ENCODE measurements around the gene TUBB4A. TPM values are rescaled to one million over a fixed set of nuclear protein-coding genes. Genes with fewer than 3 reads are reported as not detected.

The TUBB4A gene
- total and polyA plus RNA-seq, 2 of the 8 experiments (the other 6 are each of a cell fraction or from before 2014, with no cell fraction given): 16.8 to 30.4 TPM

DNA sequence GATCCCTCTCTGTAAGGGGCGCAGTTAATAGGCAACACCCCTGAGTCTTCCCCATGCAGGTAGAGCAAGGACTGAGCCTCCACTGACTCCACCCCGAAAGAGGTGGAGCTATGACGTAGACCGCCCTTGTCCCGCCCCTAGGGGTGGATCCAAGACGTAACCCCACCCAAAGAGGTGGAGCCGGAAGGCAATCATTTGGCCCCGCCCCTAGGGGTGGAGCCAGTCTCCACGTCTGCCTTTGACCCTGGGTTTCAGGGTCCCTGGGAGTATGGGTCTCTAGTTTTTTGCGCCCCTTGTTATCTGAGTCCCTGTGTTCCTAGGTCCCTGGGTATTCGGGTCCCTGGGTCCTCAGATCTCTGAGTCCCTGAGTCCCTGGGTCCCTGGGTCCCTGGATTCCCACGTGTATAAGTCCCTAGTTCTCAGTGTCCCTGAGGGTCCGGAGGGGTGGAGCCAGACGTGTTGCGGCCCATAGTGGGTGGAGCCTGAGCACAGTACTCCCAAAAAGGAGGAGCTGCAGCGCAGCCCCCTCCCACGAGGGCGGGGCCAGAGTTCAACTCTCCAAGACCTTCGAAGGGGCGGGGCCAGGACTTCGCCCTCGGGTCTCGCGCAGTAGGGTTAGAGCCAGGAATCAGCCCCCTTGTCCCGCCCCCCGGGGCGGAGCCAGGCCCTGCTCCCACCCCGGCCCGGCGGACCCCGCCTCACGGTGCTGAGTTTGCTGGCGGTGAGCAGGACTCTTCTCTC is 25.8 kb downstream of the TUBB4A start:
- Histone ChIP-seq H3K79me2 (ENCODE audit: control insufficient read depth in 1 of 2, insufficient read depth in 2 of 2, low read length in 2 of 2) (no peaks in the 10 kb centered on the region), H4K5ac (ENCODE audit: insufficient read length, low read depth, low read length) (no peak overlapping the region), H2AFZ (ENCODE audit: low read length) (peak overlapping the region; percentile 96), H3K9ac (replicated peaks in 1 of 4; ENCODE audit: extremely low read depth in 1 of 4, low read depth in 3 of 4, low read length in 3 of 4) (peak overlapping the region in 1 of 4 experiments; percentile 26; a peak in 1 of 7 replicates), H3K14ac (ENCODE audit: insufficient read length) (no peak overlapping the region), H3K4me2 (ENCODE audit: insufficient read depth in 1 of 2, low read depth in 2 of 2, low read length in 2 of 2) (peak overlapping the region; percentile 85 to 99), H3K27me3 (replicated peaks in 1 of 4; ENCODE audit: control insufficient read depth in 3 of 4, extremely low read depth in 1 of 4, insufficient read depth in 3 of 4, low read length in 3 of 4) (peaks cover 0 to 16% (median 9%) of the 10 kb centered on the region in 4 experiments; a peak in 6 of 7 replicates), H2BK120ac (replicated peaks; ENCODE audit: low read depth, low read length) (no peak overlapping the region), H3K23me2 (ENCODE audit: low read depth, low read length) (peaks cover 16% of the 10 kb centered on the region), H3K79me1 (ENCODE audit: low read depth, low read length) (no peaks in the 10 kb centered on the region), H3K27ac (ENCODE audit: low read depth, low read length) (0 out of 2 replicates have a peak overlapping the region, but pooled peaks have one; percentile 13), H3K56ac (replicated peaks; ENCODE audit: insufficient read length, low read depth, low read length) (no peak overlapping the region), H2BK15ac (ENCODE audit: low read length) (no peak overlapping the region), H3K4me1 (replicated peaks in 1 of 4; ENCODE audit: control insufficient read depth in 3 of 4, insufficient read depth in 4 of 4, low read length in 3 of 4) (peaks cover 0 to 12% (median 6%) of the 10 kb centered on the region in 4 experiments; a peak in 5 of 7 replicates), H3K36me3 (ENCODE audit: control insufficient read depth in 2 of 4, insufficient read depth in 4 of 4, low read length in 3 of 4) (no peaks in the 10 kb centered on the region), H3K18ac (ENCODE audit: extremely low read depth, low read length) (0 out of 2 replicates have a peak overlapping the region, but pooled peaks have one; percentile 56), H2AK5ac (ENCODE audit: low read depth, low read length) (no peak overlapping the region), H2BK20ac (ENCODE audit: low read length) (no peak overlapping the region), H3K4me3 (ENCODE audit: extremely low read depth in 1 of 4, insufficient read depth in 2 of 4, low read depth in 3 of 4, low read length in 4 of 4) (peak overlapping the region; percentile 54 to 71 (median 61); a peak in 7 of 8 replicates), H3K23ac (ENCODE audit: insufficient read length) (no peak overlapping the region), H3K4ac (replicated peaks; ENCODE audit: insufficient read length, low read depth, low read length) (no peak overlapping the region), H3K9me3 (ENCODE audit: insufficient read depth in 2 of 2, low read depth in 1 of 2, low read length in 1 of 2) (no peaks in the 10 kb centered on the region), H4K91ac (replicated peaks; ENCODE audit: insufficient read length, low read length) (no peak overlapping the region), H2BK12ac (ENCODE audit: low read depth, low read length) (no peak overlapping the region), H2BK5ac (ENCODE audit: low read depth, low read length) (no peak overlapping the region; the same call in 1 of the 2 replicates), H4K8ac (ENCODE audit: extremely low read depth, insufficient read depth, low read length) (no peak overlapping the region), H4K20me1 (replicated peaks in 1 of 2; ENCODE audit: control insufficient read depth in 1 of 2, insufficient read depth in 2 of 2, low read length in 2 of 2) (peaks cover 0 to 3% of the 10 kb centered on the region in 2 experiments)
- POLR2A ChIA-PET (ENCODE audit: partially characterized antibody): interaction anchor here (0.9 to 1.6 kb wide), 12 partner anchors 9 to 261 kb away, joined by 3 to 9 read pairs (median 4); partner anchors contain the start of genes CRB3, KHSRP, TNFSF9 and TUBB4A
- peak; percentile 74; the same call in 1 of the 2 replicates for TF ChIP-seq CREB1 (IDR thresholded peaks at IDR 0.05)
- peak; percentile 79 for TF ChIP-seq SP1 (IDR thresholded peaks at IDR 0.05; ENCODE audit: low read depth, low read length)
- TF ChIP-seq ASH2L (IDR thresholded peaks at IDR 0.05; ENCODE audit: low read length): peak; percentile 3
- peak; percentile 41; the same call in 1 of the 2 replicates for TF ChIP-seq TBP (IDR thresholded peaks at IDR 0.05; ENCODE audit: low read depth, low read length)
- no peak for TF ChIP-seq GABPA (IDR thresholded peaks at IDR 0.05; ENCODE audit: borderline replicate concordance, insufficient read depth, low read length)
- TF ChIP-seq TAF1 (IDR thresholded peaks at IDR 0.05; ENCODE audit: low read depth, low read length): no peak; the same call in 1 of the 2 replicates
- TF ChIP-seq POLR2AphosphoS5 (IDR thresholded peaks at IDR 0.05; ENCODE audit: low read depth, low read length): peak; percentile 28; the same call in 1 of the 2 replicates
- TF ChIP-seq SP4 (IDR thresholded peaks at IDR 0.05; ENCODE audit: low read length): peak; percentile 93
- TF ChIP-seq CHD2 (IDR thresholded peaks at IDR 0.05; ENCODE audit: low read length): peak; percentile 74
- CTCF ChIA-PET (ENCODE audit: partially characterized antibody): interaction anchor here (0.5 to 2.3 kb wide), 8 partner anchors 13 to 293 kb away, joined by 3 to 6 read pairs (median 4); partner anchors contain the start of gene TUBB4A
- WGBS, 2 experiments (ENCODE audit: extremely low coverage in 1 of 2, insufficient coverage in 1 of 2, insufficient read length in 1 of 2, insufficient replicate concordance in 2 of 2, low coverage in 1 of 2, low lambda C conversion rate in 2 of 2, missing lambda C conversion rate in 1 of 2): 2% methylated on average over 19 of the region's 33 CpGs; no CpG with 5 or more reads in 1 of the 2 experiments
- peak; percentile 99 to 100 for DNase-seq (ENCODE audit: low read depth in 1 of 2, low spot score in 2 of 2)
- peak; percentile 99 for FAIRE-seq

Data from H1 (cell line).